ENCODE results near the gene COL4A6. TPM values are rescaled to one million over a fixed set of nuclear protein-coding genes. Genes with fewer than 3 reads are reported as not detected.

COL4A6 gene
- total and polyA plus RNA-seq, 2 of the 8 experiments (the other 6 are each of a cell fraction or from before 2014, with no cell fraction given) = 5.9 to 11.8 TPM

DNA sequence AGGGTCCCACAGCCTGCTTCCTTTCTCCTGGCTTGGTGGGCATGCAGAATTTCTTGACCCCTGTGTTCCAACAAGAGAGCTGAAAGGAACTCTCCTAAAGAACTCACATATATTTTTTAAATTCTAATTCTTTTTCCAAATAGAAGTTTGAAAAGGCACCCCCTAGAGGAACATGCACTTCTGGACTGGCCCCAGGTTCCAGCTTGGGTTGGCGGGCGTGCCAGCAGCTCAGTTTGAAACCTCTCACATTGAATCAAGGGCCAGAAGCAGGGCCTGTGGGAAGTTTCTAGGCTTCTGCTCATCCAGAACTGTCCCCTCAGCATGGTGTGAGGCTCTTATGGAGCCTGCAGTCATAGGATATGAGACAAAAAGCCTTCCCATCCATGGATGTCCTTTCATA, 214.0 kb downstream of the COL4A6 start:
- no peak overlapping the region for H3K14ac ChIP-seq (ENCODE audit: insufficient read length)
- H3K23me2 ChIP-seq (ENCODE audit: low read depth, low read length) = no peaks in the 10 kb centered on the region
- WGBS, 2 experiments (ENCODE audit: extremely low coverage in 1 of 2, insufficient coverage in 1 of 2, insufficient read length in 1 of 2, insufficient replicate concordance in 2 of 2, low coverage in 1 of 2, low lambda C conversion rate in 2 of 2, missing lambda C conversion rate in 1 of 2) = 94% methylated on average over 2 of the region's 2 CpGs; no CpG with 5 or more reads in 1 of the 2 experiments
- H3K4me2 ChIP-seq (ENCODE audit: insufficient read depth in 1 of 2, low read depth in 2 of 2, low read length in 2 of 2) = no peak overlapping the region
- ChIA-PET POLR2A (ENCODE audit: partially characterized antibody) (no interaction called here), CTCF (ENCODE audit: partially characterized antibody) (interaction anchor here (0.6 to 4.1 kb wide), 33 partner anchors 9 to 442 kb away, joined by 3 to 38 read pairs (median 4); no protein-coding TSS in a partner anchor)
- H3K9ac ChIP-seq (replicated peaks in 1 of 4; ENCODE audit: extremely low read depth in 1 of 4, low read depth in 3 of 4, low read length in 3 of 4) = no peak overlapping the region
- H3K56ac ChIP-seq (replicated peaks; ENCODE audit: insufficient read length, low read depth, low read length) = no peak overlapping the region
- H3K79me1 ChIP-seq (ENCODE audit: low read depth, low read length) = no peaks in the 10 kb centered on the region
- FAIRE-seq (no peak), DNase-seq (ENCODE audit: low read depth in 1 of 2, low spot score in 2 of 2) (no peak)
- no peak overlapping the region for H2BK120ac ChIP-seq (replicated peaks; ENCODE audit: low read depth, low read length)
- no peaks in the 10 kb centered on the region for H3K36me3 ChIP-seq (ENCODE audit: control insufficient read depth in 2 of 4, insufficient read depth in 4 of 4, low read length in 3 of 4)
- H3K4me3 ChIP-seq (ENCODE audit: extremely low read depth in 1 of 4, insufficient read depth in 2 of 4, low read depth in 3 of 4, low read length in 4 of 4) = no peak overlapping the region
- H3K27ac ChIP-seq (ENCODE audit: low read depth, low read length) = no peak overlapping the region
- H3K4me1 ChIP-seq (replicated peaks in 1 of 4; ENCODE audit: control insufficient read depth in 3 of 4, insufficient read depth in 4 of 4, low read length in 3 of 4) = no peaks in the 10 kb centered on the region
- no peak overlapping the region for H2BK20ac ChIP-seq (ENCODE audit: low read length)
- no peaks in the 10 kb centered on the region for H3K79me2 ChIP-seq (ENCODE audit: control insufficient read depth in 1 of 2, insufficient read depth in 2 of 2, low read length in 2 of 2)
- H2AFZ ChIP-seq (ENCODE audit: low read length) = no peak overlapping the region
- no peak overlapping the region for H2BK15ac ChIP-seq (ENCODE audit: low read length)
- H4K20me1 ChIP-seq (replicated peaks in 1 of 2; ENCODE audit: control insufficient read depth in 1 of 2, insufficient read depth in 2 of 2, low read length in 2 of 2) = no peaks in the 10 kb centered on the region
- H3K27me3 ChIP-seq (replicated peaks in 1 of 4; ENCODE audit: control insufficient read depth in 3 of 4, extremely low read depth in 1 of 4, insufficient read depth in 3 of 4, low read length in 3 of 4) = no peaks in the 10 kb centered on the region
- TF ChIP-seq CHD1 (IDR thresholded peaks at IDR 0.05; ENCODE audit: low read depth, low read length) (no peak), ASH2L (IDR thresholded peaks at IDR 0.05; ENCODE audit: low read length) (no peak), PHF8 (conservative IDR thresholded peaks at IDR 0.05; ENCODE audit: low read depth, low read length) (no peak), RBBP5 (IDR thresholded peaks at IDR 0.05; ENCODE audit: borderline replicate concordance, low read depth, low read length) (no peak), SAP30 (IDR thresholded peaks at IDR 0.05; ENCODE audit: insufficient read depth, insufficient replicate concordance, low read length) (no peak), POU5F1 (IDR thresholded peaks at IDR 0.05; ENCODE audit: low read depth, low read length) (no peak), TAF1 (IDR thresholded peaks at IDR 0.05; ENCODE audit: low read depth, low read length) (no peak), CBX5 (IDR thresholded peaks at IDR 0.05; ENCODE audit: low read depth, low read length) (no peak), HDAC6 (IDR thresholded peaks at IDR 0.05; ENCODE audit: low read depth, low read length) (no peak), BRCA1 (IDR thresholded peaks at IDR 0.05; ENCODE audit: low read depth, low read length) (no peak)
- TF ChIP-seq, protein P1, sequence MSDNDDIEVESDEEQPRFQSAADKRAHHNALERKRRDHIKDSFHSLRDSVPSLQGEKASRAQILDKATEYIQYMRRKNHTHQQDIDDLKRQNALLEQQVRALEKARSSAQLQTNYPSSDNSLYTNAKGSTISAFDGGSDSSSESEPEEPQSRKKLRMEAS (IDR thresholded peaks at IDR 0.05) = no peak
- no peak overlapping the region for H3K4ac ChIP-seq (replicated peaks; ENCODE audit: insufficient read length, low read depth, low read length)
- no peak overlapping the region for H3K18ac ChIP-seq (ENCODE audit: extremely low read depth, low read length)
- no peak overlapping the region for H2BK5ac ChIP-seq (ENCODE audit: low read depth, low read length)
- no peak overlapping the region for H4K5ac ChIP-seq (ENCODE audit: insufficient read length, low read depth, low read length)
- no peak overlapping the region for H3K23ac ChIP-seq (ENCODE audit: insufficient read length)
- no peak overlapping the region for H2AK5ac ChIP-seq (ENCODE audit: low read depth, low read length)
- H4K91ac ChIP-seq (replicated peaks; ENCODE audit: insufficient read length, low read length) = no peak overlapping the region
- H2BK12ac ChIP-seq (ENCODE audit: low read depth, low read length) = no peak overlapping the region
- H4K8ac ChIP-seq (ENCODE audit: extremely low read depth, insufficient read depth, low read length) = no peak overlapping the region
- H3K9me3 ChIP-seq (ENCODE audit: insufficient read depth in 2 of 2, low read depth in 1 of 2, low read length in 1 of 2) = no peaks in the 10 kb centered on the region

All from H1 (cell line).